SH-SY5Y (cell line): ENCODE data around the gene ANGEL2.

ENCODE experiments used
- GATA2 ChIP-seq: IDR thresholded peaks from 2 replicates; pipeline ENCODE4 v1.6.1; 2011; ENCODE audit warnings: mild to moderate bottlenecking, low read depth, low read length
- GATA3 ChIP-seq: IDR thresholded peaks from 2 replicates; pipeline ENCODE4 v1.6.1; 2011; ENCODE audit warnings: low read depth, mild to moderate bottlenecking, low read length, moderate library complexity

GRCh38 chr1:212944229-212944901, 71.3 kb downstream of the ANGEL2 start:
- no peak for TF ChIP-seq GATA2
- no peak for TF ChIP-seq GATA3
